Right ventricle myocardium inferior (tissue), 1 donor: ENCODE measurements around the gene CFAP20DC. TPM values are rescaled to one million over a fixed set of nuclear protein-coding genes. Genes with fewer than 3 reads are reported as not detected.
A peak's percentile ranks its signal among the peaks of the same experiment; 100 is the strongest.

ENCODE experiments used
- ATAC-seq: fragments of 200-7000 bp; cut with Tn5 transposase; one replicate; pipeline ENCODE4 v1.9.1; 2020; ENCODE audit warnings: mild to moderate bottlenecking, moderate library complexity
- DNase-seq: peaks from one replicate; pipeline ENCODE4 v3.0.0; 2021; ENCODE audit errors: missing footprints
- intact Hi-C: fragments of 100-400 bp; cut with DNase I; formaldehyde crosslinking; loops from one replicate; pipeline ENCODE4 v1.11.0; 2022
- total RNA-seq: library from RNA; stranded (reverse); fragmentation: NEBNext Ultra II Directional; extraction: Animal tissue kit (Norgen Biotek cat#: 25700); gene quantifications from one replicate; pipeline ENCODE4 v1.2.1, GENCODE V29; 2021
- donor health status: DM: no; HTN: yes; CAD: no; lungs with severe emphysema.

CFAP20DC gene
- total RNA-seq, 1 donor from 2014 or later, result 0.22 TPM

- DNase-seq, result no peak
- intact Hi-C loops, result no loop called here
- ATAC-seq, result no peak
Observed at GRCh38 chr3:59043391-59043790, 6.4 kb downstream of the CFAP20DC start.

DNA sequence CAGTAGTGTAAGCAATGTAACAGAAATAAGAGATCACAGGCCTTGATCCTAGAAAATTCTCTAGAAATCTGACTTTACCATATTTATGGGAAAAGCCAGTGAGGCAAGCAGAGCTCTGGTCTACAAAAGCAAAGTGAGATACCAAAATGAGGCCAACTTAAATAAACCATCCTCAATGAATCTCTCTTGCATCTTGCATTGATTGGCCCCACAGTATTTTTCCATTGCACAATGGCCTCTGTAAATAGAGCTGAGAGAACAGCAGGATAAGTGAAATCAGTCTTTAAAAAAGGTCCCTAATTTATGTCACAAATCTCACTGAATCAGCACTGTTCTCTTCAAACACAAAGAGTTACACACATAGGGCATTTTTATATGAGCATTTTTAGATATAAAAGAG is 8.9 kb downstream of the CFAP20DC start:
- no peak for DNase-seq
- no peak for ATAC-seq
- intact Hi-C loops, result no loop called here

DNA sequence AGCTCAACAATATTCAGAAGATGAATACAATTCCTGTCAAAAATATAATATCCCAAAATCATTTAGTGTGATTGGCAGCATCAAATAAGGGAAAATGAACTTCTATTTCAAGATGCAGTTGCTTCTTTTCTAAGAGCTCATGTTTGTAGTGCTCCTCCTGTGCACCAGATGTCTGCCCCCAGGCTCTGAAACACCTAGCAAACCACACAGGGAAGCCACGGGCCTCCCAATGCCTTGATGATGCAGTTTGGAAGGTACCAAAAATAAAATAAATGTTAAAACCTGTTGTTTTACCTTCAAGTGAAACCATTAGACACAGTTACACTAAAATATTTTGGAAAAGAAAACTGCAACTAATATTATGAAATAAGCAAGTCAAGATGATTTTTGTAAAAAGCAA is 22.2 kb downstream of the CFAP20DC start:
- DNase-seq (no peak), ATAC-seq (no peak)
- intact Hi-C loops, result no loop called here

- no peak for ATAC-seq
- DNase-seq, result no peak
- intact Hi-C loops, result no loop called here
Observed at GRCh38 chr3:59023612-59024011, 26.2 kb downstream of the CFAP20DC start.

GRCh38 chr3:59017617-59017984 is 32.2 kb downstream of the CFAP20DC start:
- intact Hi-C loops, result no loop called here
- no peak for ATAC-seq
- no peak for DNase-seq

GRCh38 chr3:59016930-59017616 is 32.8 kb downstream of the CFAP20DC start:
- intact Hi-C loops, result no loop called here
- ATAC-seq (no peak), DNase-seq (no peak)

DNA sequence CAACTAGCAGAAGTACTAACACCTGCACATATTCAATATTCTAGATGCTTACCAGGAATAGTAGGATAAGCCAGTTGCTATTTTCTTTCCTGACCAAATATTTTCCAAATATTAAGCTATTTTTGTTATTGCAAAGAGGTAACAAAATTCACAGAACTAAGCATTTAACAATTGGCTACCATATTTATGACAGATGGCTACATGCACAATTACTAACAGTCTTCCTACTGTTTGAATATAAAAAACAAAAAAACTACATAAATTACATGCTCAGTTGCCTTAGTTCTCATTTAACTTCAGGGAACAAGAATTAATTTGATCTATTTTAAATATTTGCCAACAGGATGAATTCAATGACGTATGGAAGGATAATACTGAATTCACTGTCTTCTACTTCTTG is 36.2 kb downstream of the CFAP20DC start:
- intact Hi-C loops, result no loop called here
- no peak for DNase-seq
- no peak for ATAC-seq

GRCh38 chr3:59006634-59007517 is 42.9 kb downstream of the CFAP20DC start:
- intact Hi-C loops, result no loop called here
- no peak for DNase-seq
- ATAC-seq, result no peak

DNA sequence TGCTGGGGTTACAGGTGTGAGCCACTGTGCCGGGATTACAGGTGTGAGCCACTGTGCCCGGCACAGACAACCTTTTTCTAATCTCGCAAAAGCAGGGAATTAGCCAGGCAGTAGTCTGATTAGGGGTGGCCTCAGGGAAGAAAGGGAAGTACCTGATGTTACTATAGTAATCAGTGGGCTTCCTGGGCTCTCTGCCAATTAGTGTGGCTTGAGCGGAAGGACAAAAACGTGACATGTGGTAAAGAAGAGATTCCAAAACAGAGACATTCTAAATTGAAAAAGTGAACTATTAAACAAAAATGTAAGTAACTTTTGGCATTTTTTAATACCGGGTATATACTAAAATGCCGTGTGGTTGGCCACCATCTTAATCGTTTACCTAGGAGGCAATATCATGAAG is 48.1 kb downstream of the CFAP20DC start:
- intact Hi-C loops, result no loop called here
- DNase-seq (no peak), ATAC-seq (no peak)

GRCh38 chr3:58999774-59000160 is 50.1 kb downstream of the CFAP20DC start:
- intact Hi-C loops, result no loop called here
- no peak for DNase-seq
- no peak for ATAC-seq

GRCh38 chr3:58999134-58999773 is 50.6 kb downstream of the CFAP20DC start:
- intact Hi-C loops, result no loop called here
- DNase-seq, result no peak
- no peak for ATAC-seq

GRCh38 chr3:58998476-58999117 is 51.2 kb downstream of the CFAP20DC start:
- ATAC-seq (no peak), DNase-seq (peak; percentile 11)
- intact Hi-C loops, result no loop called here

DNA sequence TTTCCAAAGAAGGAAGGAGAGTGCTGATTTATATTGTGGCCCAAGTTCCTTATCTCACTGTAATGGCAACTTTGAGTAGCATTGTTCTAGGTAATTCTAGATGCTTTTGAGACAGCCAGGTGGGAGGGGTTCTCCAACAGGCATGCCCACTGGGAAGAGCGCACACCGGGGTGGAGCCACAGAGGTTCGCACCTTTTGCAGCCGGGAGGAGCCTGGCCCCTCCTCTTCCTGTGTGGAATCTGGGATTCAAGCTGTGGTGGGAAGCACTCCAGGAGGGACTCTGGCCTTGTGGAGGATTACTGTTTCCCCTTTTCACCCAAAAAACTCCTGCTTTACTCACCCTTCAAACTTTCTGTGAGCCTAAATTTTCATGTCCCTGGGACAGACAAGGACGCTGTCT is 53.1 kb downstream of the CFAP20DC start:
- DNase-seq, result no peak
- ATAC-seq, result no peak
- intact Hi-C loops, result no loop called here

DNA sequence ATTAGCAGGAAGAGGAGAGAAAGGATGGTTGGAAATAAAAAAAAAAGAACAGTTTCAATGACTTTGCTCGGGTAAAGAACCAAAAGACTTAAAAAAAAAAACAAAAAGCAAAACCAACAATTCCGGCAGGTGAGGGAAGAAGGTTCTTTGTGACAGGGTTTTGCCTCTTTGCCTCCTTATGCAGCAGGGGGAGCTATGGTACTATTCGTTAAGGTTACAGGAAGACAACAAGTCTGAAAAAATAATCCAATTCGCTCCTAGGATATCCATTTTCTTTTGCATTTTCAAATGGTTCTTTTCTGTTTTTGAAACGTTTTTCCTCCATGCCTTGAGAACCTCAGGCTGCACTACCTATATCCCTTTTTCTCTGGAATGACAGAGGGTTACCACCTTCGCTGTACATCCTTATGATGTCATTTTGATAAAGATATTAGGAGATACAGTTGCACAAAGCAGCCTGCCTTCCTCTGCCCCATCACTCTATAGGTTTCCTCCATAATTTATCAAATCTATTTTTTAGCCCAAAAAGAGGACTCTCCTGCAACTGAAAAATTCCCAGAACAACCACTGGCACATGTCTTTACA is 55.0 kb downstream of the CFAP20DC start:
- intact Hi-C loops, result no loop called here
- DNase-seq, result no peak
- ATAC-seq, result no peak

DNA sequence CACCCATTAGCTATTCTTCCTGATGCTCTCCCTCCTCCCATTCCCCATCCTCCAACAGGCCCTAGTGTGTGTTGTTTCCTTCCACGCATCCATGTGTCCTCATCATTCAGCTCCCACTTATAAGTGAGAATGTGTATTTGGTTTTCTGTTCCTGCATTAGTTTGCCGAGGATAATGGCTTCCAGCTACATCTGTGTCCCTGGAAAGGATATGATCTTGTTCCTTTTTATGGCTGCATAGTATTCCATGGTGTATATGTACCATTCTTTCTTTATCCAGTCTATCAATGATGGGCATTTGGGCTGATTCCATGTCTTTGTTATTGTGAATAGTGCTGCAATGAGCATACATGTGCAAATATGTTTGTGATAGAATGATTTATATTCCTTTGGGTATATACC is 56.3 kb downstream of the CFAP20DC start:
- ATAC-seq, result no peak
- intact Hi-C loops, result no loop called here
- no peak for DNase-seq

DNA sequence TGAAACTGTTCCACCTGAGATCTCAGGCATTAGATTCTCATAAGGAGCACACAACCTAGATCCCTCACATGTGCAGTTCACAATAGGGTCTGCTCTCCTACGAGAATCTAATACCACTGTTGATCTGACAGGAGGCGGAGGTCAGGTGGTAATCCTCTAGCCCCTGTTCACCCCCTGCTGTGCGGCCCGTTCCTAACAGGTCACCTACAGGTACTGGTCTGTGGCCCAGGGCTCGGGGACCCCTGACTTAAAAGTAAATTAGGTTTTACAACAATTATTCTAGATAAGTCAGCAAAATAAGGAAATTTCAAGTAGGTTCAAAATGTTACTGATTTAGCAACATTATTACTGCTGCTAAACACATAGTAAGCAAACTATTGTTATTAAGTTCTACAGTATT is 58.2 kb downstream of the CFAP20DC start:
- ATAC-seq (no peak), DNase-seq (peak; percentile 56)
- intact Hi-C loops, result no loop called here

- no peak for DNase-seq
- intact Hi-C loops, result no loop called here
- no peak for ATAC-seq
Observed at GRCh38 chr3:58991026-58991425, 58.8 kb downstream of the CFAP20DC start.

DNA sequence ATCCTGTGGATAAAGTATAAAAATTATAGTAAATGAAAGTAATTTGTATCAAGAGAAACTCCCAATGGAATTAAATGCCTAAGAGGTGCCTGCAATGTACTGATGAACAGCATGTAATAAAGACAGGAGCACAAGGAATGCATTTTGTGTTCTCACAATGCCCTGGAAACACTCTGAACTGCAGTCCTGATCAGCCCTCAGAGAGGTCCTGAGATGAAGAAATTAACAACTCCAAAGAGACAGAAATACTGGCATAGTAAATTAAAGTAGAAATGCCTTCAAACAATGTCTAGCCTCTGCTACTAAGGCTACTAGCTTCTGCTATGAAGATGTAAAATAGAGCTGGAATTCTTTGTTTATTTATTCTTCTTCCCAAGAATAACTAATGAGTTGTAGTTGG is 59.9 kb downstream of the CFAP20DC start:
- DNase-seq (no peak), ATAC-seq (no peak)
- intact Hi-C loops, result no loop called here

DNA sequence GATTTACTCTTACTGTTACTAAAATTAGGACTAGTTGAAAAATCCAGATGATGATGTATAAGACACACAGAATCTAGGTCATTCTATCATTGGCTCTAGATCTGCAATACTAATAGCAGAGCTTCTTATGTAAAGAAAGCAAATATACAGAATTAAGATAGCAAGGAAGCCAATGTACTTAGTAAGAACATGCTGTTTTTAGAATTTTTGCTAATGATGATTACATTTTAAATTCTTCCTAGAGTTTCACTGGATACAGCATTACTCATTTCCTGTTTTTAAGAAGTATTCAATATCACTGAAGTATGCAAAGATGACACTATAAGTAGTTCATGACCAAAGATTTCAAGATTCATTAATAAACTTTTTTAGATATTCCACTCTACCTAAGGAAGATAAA is 60.7 kb downstream of the CFAP20DC start:
- intact Hi-C loops, result no loop called here
- ATAC-seq (no peak), DNase-seq (no peak)
